NCI-H526 (cell line): ENCODE results near the gene CREB3.
A peak's percentile ranks its signal among the peaks of the same experiment; 100 is the strongest.

Experiments used
- DNase-seq, 2 experiments: peaks; one replicate each; lab custom pipeline; 2025; lab: John Stamatoyannopoulos, UW

The CREB3 gene

DNA sequence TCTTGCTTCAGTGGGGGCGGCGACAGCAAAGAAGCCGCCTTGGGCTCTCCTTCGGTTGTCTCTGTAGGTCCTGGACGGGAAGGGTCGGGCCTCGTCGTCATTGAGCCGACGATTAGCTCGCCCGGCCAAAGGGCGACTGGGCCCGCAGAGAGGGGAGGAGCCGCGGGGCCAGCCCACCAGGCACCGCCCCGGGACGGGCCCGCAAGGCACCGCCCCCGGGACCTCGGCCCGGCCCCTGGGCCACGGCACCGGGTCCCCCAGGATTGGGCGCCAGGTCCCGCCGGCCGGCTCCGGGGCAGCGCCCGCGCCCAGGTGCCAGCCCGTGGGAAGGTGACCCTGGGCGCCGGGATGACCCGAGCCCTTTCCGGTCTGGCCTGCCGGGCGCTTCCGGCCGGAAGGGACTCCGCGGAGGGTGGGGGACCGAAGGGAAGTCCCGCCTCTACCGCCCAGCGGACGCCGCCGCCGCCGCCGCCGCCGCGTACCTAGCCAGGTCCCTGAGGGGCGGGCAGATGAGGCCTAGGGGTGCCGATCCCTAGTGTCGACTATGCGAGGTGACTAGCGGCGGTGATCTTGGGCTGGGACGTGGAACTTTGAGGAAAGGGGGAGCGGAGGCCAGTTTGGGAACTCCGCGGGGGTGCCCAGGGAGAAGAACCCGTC, 16.5 kb downstream of the CREB3 start, which contains the start of the genes GBA2 and RGP1:
TSS of gene GBA2 (minus strand) at position 371 of the 657 bp plus-strand sequence. CDS start 524 bp downstream, outside the sequence.
TSS of gene RGP1 (plus strand) at position 430 of the 657 bp plus-strand sequence. CDS start 469 bp downstream, outside the sequence.
- DNase-seq: peak; percentile 38 to 90

DNA sequence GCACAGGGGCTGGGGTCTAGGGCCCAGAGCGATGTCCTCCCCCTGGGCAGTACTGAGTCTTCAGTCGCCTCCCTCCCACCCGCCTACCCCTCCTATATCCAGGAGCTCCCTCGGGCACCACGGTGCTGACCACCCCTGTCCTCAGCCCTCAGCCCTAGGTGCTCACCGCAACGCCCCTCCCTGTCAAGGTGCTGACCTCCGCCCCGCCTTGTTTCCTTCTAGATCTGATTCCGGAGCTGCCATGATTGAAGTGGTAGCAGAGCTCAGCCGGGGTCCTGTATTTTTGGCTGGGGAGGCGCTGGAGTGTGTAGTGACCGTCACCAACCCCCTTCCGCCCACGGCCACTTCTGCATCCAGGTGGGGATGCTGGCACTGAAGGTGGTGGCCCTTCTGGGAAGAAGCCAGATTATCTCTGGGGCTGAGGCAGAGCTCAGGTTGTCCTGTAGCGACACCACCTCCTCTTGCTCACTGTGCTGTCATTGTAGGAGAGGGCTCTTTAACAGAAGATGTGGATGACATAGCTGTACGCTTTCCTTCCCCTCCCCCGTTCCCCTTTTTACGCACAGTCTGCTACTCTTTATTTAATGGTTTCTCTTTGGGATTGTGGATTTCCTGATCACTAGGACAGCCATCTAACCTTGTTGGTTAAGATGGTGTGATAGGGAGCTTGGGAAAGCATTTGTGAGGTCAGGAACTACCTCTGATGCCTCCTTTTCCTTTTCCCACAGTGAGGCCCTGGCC, 17.2 kb downstream of the CREB3 start:
- DNase-seq: peak in 1 of 2 experiments; percentile 36

DNA sequence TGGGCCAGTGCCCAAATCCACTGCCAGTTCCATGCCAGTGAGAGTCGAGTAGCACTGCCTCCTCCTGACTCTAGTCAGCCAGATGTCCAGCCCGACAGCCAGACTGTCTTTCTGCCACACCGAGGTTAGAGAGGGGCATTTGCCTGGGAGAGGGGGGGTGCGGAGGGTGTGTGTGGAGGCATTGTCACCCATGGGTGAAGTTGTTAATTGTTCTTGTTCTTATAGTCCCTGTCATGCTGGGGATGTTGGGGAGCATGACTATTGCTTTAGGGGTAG, 17.7 kb downstream of the CREB3 start:
- DNase-seq: no peak

DNA sequence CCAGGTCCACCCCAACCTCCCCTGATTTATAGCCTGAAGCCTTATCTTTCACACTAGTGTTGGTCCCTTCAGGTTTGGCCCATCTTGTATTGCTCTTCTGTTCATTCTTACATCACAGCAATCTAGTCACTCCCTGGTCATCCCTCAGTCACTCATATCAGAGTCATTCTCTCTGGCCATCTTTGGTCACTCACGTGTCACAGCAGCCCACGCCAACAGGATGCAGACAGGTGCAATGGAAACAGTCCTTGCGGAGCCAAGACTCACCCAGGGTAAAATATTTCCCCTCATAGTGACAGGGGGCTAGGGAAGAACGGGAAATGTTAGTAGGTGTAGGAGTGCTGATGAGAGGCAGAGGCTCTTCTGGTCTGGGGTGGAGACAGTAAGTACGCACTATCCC, 21.0 kb downstream of the CREB3 start:
- DNase-seq: no peak

DNA sequence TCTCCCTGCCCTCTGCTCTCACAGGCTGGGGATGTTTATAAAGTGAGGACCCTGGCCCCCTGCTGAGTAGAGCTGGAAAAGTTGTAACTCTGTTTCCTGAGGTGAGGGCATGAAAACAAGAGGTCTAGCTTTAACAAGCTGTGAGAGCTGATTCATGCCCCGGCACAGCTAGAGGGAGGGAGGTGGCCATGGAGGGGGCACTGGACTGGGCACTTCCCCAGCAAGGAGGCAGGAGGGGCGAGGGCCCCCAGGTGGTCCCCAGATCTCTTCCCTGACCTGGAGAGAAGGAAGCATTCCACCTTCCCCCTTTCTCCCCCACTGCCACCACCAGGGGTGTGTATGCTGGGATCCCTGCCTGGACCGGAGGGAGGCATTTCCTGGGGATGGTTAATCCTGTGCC, 21.8 kb downstream of the CREB3 start, which contains the start of gene MSMP:
TSS of gene MSMP (minus strand) at position 13 of the 400 bp plus-strand sequence. CDS start 147 bp downstream, outside the sequence.
- no peak for DNase-seq

DNA sequence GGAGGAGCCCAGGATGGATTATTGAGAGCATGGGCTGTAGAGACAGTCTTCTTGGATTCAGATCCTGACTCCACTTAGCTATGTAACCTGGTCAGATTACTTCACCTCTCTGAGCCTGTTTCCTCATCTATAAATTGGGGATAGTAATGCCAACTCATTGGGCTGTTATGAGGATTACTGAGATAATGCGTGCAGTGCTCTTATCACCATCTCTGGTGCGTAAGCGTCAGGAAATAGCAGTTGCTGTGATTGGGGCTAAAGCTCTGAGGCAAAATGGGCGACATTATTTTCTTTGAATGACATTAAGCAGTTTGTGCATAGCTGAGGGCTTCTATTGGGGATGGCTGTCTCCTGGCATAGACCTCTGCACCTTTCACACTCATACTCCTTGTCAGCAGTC, 22.6 kb downstream of the CREB3 start:
- no peak for DNase-seq

DNA sequence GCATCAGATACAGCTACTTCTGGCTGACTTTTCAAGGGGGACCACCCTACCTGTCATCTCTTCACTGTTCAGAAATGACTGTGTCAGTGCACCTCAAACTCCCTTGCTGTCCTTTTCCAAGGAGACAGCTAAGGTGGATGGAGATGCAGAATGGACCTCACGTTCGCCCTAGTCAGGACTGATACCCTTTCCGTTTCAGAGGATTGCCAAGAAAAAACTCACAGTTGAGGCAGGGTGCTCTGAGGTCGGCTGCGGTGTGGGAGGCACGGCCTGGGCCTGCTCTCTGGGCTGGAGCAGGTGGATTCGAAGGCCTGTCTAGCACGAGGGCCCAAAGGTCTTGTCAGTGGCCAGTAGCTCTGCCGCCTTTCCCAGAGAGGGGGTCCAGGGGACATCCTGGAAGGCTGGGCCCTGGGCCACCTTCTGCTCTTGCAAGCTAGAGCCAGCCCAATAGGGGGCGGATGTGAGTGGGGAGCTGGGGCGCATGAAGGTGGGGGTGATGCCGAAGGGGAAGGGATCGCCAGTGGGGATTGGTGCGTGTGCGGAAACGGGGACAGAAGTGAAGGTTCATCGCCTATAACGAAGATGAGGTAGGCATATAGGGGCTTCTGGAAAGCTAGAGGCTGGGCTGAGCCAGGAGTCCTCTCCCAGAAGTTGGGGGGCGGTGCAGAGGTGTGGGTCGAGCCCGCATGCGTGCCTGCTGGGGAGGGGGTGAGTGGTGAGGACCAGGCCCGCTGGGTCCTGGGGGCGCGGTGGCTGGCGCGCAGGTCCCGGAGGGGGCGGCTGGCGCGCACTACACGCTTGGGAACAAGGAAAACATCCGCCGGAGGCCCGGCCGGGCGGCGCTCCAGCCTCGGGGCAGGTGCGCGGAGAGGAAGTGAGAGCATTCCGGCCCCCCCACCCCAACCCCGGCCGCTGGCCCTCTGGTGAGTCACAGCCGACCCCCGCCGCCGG, 24.1 kb downstream of the CREB3 start:
- DNase-seq: peak; percentile 37 to 82

DNA sequence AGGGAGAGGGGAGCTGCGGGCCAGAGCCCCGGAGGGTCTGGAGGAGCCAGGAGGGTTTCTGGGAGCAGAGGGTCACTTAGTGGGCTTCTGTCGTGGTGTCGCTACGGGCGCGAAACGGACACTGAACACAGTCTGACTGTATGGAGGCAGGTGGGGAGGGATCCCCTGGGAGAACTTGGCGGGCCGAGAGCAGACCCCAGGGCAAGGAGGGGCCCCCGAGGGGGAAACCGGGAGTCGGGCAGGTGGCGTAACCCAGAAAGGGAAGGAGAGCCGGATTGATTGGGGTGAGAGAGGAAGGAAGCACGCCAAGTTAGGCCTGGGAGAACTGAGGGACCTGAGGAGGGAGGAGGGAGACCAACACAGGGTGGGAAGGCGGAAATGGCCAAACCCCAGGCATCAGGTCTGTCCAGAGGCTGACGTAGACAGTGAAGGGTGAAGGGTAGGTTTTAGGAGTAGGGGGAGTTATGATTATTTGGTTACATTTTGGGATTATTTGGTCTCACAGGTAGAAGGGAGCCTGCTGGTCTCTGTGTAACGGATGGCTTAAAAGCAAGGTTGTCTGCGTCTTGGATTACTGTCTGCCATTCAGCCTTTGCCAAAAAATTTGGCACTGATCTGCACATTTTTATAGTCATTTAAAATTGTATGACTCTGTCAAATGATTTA, 24.9 kb downstream of the CREB3 start:
- peak; percentile 41 to 78 for DNase-seq

DNA sequence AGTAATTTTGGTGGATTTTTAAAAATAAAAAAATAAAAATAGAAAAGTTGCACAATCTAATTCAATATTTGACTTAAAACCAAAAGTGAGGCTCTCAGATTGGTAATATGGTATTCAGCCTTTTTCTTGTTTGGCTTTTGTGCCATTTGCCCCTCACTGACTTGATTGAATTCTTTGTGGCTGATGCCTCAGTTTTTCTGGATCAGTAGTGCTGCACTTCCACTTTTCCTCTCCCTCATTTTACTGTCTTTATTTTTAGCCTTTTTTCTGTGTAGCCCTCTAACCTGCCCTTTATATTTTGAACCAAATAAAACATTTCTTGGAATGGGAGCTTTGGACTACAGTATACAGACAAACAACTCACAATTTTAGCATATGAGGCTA, 25.4 kb downstream of the CREB3 start:
- no peak for DNase-seq

DNA sequence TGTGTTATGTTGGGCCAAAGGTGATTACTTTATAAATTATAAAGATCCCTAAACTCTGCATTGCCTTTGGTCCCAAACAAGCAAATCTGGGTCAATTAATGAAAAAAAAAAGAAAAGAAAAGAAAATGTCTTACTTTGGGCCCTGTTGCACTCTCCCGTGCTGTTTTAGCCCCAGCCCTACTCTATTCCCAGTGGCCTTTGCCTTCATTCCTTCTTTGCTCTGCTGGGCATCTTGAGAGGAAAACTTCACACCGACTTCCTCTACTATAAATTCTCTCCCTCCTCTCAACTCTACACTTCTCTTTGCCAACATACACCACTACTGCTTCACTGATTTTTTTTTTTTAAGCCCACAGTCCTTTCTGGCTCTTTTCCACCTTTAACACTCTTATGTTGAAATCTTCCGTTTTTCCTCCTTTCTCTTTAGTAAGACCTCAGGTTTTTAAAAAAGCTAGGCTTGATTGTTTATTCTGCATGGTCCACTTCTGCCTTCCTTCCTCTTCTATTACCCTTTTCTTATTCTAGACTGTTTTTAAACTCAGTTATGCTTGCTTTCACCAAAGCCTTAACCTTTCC, 26.1 kb downstream of the CREB3 start:
- no peak for DNase-seq

DNA sequence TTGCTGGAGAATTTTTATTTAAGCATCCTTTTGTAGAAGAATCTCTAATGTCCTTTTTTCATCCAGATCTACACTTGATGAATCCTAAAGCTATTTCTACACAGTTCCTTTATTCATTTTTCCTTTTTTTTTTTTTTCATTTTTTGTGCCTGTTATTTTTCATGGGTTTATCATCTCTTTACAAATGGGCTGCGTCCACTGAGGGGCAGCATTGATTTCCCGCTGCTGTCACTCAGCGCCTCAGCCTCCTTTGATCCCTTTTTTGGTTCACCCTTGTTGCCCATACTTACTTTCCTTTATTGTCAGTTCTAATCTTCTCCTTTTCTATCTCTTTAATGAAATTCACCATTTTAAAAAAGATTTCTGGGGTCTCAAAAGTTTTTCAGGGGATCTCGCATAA, 27.3 kb downstream of the CREB3 start:
- no peak for DNase-seq

DNA sequence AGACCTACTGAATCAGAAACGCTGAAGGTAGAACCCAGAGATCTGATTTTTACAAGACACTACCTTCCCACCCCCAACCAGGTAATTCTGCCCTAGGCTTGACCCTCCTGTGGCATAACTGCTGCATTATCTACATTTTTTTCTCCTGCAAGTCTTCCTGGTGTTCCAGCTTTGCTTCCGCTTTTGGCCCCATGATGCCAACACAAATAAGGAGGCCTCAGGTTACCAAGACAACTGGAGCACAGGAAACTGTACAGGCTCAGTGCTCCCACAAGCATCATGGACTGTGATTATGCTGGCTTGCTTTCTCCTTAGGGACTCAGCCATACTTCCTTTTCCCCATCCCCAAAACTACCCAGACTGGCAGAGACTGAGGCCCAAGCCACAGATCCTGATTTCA, 28.2 kb downstream of the CREB3 start:
- no peak for DNase-seq

DNA sequence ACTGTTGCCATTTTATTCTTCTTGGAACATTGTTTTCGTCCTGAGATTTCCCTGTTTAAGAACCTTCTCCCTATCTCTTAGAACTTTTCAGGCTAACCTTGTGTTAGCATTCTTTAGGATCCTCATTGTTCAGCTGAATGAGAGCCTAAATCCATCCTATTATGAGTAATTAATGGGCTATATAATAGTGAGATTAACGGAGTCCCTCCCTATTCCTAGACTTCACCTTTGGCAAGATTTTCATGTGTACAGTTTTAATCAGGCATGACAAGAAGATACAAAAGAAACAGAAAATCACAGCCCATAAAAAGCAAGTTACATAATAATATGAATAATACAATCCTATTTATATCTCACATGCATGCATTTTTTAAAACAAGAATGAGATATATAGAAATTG, 30.7 kb downstream of the CREB3 start:
- no peak for DNase-seq

DNA sequence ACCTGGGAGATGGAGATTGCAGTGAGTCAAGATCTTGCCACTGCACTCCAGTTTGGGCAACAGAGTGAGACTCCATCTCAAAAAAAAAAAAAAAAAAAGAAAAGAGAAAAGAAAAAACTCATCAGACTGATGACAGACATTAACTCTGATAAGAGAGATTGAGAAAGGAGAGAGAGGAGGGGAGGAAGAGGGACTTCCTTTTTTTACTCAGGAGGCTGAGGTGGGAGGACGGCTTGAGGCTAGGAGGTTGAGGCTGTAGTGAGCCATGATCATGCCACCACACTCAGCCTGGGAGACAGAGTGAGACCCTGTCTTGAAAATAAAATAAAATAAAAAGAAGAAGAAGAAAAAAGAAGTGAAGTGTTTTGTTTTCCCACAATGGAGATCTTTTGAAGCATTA, 31.3 kb downstream of the CREB3 start:
- DNase-seq: no peak

DNA sequence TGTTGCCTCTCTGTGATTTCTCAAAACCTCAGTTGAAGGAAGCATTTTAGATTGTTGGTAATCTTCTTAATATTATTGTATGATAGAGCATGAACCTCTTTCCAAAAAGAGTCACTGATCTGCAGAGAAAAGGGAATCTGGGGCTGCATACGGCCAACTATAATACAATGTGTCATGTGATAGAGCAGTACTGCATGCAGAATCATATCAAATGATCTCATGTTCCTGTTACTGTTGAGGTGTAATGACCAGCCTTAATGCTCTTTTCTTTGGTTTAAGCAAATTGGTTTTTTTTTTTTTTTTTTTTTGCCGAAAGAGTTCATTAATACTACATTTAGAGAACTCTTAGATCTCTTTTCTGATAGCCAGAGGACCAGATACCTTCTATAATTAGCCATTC, 34.5 kb downstream of the CREB3 start:
- no peak for DNase-seq

DNA sequence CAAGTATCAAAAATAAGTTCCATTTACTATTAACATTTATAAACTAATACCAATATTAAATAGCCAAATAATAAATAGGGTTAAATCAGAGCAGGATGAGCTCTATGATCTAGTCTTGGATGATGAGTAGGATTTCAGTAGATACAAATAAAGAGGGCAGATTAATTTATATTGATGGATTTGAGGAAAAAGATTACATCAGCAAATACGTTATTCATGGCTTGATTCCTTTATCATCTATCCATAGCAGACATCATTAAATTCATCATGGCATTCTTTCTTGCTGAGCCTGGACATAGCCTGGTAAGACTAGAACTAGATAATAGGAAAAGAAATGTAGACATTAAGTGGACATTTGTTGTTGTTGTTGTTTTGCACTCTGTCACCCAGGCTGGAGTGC, 35.0 kb downstream of the CREB3 start:
- no peak for DNase-seq

DNA sequence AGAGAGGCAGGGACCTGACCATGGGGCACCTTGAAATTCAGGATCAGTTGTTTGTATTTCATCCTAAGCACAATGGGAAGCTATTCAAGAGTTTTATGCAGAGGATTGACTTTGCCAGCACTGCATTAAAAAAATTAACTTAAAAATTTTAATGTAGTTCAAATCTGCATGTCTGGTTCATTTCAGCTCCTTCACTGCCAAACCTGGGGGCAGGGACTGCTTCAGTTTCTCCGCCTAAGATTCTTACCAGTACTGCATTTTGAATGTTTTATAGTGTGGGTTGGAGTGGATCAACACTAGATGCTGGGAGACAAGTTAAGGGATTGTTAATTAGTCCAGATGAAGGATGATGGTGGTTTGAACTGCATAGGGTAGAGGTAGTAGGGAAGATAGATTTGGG, 37.3 kb downstream of the CREB3 start:
- DNase-seq: no peak

DNA sequence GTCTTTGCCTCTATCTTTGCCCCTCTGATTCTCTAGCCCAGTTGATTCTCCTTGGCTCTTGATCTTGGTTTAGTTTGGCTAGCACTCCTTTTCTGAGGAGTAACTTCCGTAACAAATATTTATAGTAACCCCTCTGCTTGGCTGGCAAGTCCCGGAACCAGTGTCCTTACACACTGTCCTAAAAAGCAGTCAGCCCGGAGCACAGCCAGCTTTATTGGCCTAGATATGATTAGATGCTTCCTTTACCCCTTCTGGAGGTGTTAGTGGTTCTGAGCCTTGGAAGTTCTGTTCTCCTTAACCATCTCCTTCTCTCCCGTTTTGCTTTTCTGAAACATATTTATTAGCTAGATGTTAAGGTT, 38.6 kb downstream of the CREB3 start:
- no peak for DNase-seq

DNA sequence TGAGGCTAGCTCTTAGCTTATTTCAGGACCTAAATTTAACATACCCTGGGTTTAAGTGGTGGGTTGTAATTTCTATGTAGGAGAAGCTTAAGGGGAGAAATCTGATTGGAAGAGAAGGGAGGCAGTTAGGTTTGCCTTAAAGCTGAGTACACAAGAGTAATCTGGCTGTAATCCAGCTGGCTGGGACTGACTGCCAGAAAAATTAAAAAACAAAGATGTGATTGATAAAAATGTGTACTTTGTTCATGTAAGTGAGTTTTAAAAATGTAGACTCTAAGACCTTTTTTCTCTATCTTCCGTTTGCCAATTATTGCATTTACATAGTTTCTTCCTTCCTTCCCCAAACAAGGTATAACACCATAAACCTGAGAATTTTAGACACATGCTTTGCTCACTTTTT, 39.1 kb downstream of the CREB3 start:
- no peak for DNase-seq

DNA sequence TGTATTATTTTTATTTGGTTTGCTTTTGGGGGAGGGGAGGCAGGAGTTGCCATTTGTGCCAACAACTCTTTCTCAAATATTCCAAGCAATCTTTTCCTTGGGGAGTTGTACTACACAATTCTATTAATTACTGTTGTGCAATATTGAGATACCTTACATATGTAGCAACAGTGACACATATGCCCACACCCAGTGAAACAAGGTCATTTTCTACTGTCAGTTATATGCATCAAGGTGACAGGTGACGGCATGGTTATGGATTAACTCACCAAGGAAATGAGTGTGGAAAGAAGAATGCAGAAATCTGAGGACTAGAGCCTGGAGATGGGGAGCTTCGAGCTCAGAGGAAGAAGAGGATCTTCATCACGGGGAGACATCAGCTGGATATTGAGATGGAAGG, 39.5 kb downstream of the CREB3 start:
- no peak for DNase-seq

DNA sequence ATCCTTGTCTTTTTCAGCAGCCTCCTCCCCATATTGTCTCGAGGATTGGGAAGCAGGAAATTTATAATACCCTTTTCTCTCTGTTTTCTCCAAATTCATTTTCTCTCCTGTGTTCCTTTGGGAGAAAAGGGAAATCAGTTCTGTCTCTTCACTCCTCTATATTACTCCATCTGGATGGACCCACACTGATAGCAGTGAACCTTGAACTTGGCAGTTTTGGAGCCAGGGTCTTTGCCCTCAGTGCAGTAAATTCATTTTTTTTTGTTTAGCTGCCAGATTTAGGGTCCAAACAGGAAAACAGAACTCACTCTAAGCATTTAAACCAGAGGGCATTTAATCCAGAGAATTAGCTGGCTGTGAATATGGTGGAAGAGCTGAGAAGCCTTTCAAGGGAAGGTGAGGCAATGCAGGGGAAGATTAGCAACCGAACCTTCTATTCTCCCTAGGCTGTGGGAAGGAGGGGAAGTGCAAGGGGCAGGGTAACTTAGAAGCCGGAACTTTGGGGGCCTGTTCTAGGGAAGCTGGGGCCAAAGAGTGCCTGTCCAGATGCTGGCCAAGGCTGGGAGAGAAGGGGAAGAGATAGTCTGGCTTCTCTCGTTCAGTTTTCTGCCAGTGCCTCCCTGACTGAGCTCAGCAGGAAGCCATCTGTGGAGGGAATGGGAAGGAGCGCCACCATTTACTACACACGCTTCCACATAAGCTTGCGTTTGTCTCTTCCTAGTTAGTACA, 42.6 kb downstream of the CREB3 start:
- peak in 1 of 2 experiments; percentile 9 for DNase-seq
